Measurements from ENCODE around the gene CCDC148.

DNA sequence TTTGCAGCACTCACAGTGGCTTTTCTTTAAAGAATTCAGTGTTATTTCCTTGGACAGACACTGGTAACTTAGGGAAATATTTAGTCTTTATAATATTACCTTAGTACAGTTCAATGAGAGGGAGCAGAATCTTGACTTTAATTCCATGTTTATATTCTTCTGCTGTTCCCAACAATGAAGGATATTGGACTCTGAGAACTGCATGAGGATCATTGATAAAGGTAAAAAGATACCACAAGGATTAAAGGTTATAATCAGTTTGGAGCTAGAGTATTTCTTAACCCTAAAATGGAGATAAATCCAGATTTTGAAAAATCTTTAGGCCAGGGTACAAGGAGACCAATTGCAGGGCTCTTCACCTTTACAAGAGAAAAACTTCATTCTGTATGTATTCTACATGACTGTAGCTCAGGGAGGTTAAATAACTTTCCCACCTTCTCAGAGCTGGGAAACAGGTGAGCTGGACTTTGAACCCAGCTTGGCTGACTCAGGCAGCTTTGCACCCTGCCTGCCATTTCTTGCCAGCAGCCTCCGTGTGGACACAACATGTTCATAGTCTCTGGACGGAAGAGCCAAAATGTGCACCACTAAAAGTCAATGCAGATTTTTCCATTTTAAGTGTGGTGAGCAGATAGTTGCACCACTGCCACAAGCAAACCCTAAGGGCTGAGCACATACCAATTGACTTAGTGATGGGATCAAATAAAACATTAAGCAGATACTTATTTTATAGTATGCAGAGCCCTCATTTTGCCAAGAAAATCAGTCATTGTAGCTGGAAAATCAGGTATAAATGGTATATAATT is 328.2 kb downstream of the CCDC148 start:
- TF ChIP-seq POLR2AphosphoS5 (IDR thresholded peaks at IDR 0.05; ENCODE audit: low read depth), result no peak
- TF ChIP-seq, protein P1, sequence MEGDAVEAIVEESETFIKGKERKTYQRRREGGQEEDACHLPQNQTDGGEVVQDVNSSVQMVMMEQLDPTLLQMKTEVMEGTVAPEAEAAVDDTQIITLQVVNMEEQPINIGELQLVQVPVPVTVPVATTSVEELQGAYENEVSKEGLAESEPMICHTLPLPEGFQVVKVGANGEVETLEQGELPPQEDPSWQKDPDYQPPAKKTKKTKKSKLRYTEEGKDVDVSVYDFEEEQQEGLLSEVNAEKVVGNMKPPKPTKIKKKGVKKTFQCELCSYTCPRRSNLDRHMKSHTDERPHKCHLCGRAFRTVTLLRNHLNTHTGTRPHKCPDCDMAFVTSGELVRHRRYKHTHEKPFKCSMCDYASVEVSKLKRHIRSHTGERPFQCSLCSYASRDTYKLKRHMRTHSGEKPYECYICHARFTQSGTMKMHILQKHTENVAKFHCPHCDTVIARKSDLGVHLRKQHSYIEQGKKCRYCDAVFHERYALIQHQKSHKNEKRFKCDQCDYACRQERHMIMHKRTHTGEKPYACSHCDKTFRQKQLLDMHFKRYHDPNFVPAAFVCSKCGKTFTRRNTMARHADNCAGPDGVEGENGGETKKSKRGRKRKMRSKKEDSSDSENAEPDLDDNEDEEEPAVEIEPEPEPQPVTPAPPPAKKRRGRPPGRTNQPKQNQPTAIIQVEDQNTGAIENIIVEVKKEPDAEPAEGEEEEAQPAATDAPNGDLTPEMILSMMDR (IDR thresholded peaks at IDR 0.05; ENCODE audit: insufficient read depth, low read length), result no peak

All from HL-60 (cell line).